Thymus (tissue), 11 donors: ENCODE data around the gene SIAH3. TPM values are rescaled to one million over a fixed set of nuclear protein-coding genes. Genes with fewer than 3 reads are reported as not detected.
"Not testable (repeated sequence)": the region's sequence is repeated elsewhere in the genome, so short reads cannot be mapped to it uniquely, and the experiment has no call there.

Source experiments
- DNase-seq, 9 donors: peaks; one replicate each; pipeline ENCODE4 v3.0.0-alpha.2; 2013; ENCODE audit warnings: low spot score in 9 of 9, low read depth in 6 of 9, missing footprints in 1 of 9
- H3K27ac ChIP-seq, 2 donors: one replicate each; pipeline ENCODE4 v1.5.1; 2013; ENCODE audit warnings: control low read depth in 1 of 2, low read depth in 1 of 2, low read length in 1 of 2, mild to moderate bottlenecking in 1 of 2, moderate library complexity in 1 of 2
- H3K27me3 ChIP-seq, 2 donors: one replicate each; pipeline ENCODE4 v1.5.1; 2013; ENCODE audit warnings: low read length in 1 of 2; ENCODE audit not compliant: control insufficient read depth in 2 of 2, insufficient read depth in 1 of 2
- H3K36me3 ChIP-seq, 2 donors: one replicate each; pipeline ENCODE4 v1.5.1; 2013; ENCODE audit warnings: low read length in 1 of 2, mild to moderate bottlenecking in 1 of 2, moderate library complexity in 1 of 2; ENCODE audit not compliant: control insufficient read depth in 2 of 2, insufficient read depth in 2 of 2
- H3K4me1 ChIP-seq, 2 donors: one replicate each; pipeline ENCODE4 v1.5.1; 2013; ENCODE audit warnings: low read length in 2 of 2; ENCODE audit not compliant: control insufficient read depth in 2 of 2, insufficient read depth in 2 of 2
- H3K4me3 ChIP-seq, 2 donors: one replicate each; pipeline ENCODE4 v1.5.1; 2013; ENCODE audit warnings: low read length in 2 of 2, control low read depth in 1 of 2, mild to moderate bottlenecking in 1 of 2
- H3K9me3 ChIP-seq, 2 donors: one replicate each; pipeline ENCODE4 v1.5.1; 2013; ENCODE audit warnings: low read length in 1 of 2, mild to moderate bottlenecking in 1 of 2; ENCODE audit not compliant: control insufficient read depth in 2 of 2, insufficient read depth in 1 of 2
- WGBS: extraction: QIAGEN DNeasy Blood & Tissue Kit; methylation state at CpG from one replicate; pipeline ENCODE4 v1.1.7; 2013; 5-methylcytosine and 5-hydroxymethylcytosine counted together
- polyA plus RNA-seq: library from polyadenylated mRNA; stranded (reverse); fragments of 200-250 nt; gene quantifications from one replicate; pipeline ENCODE4 v1.2.3, GENCODE V29; 2013
- total RNA-seq: library from RNA; stranded (reverse); fragments of 120-200 nt; gene quantifications from one replicate; pipeline ENCODE4 v1.2.4, GENCODE V29; 2013
- donor health status: healthy.

SIAH3 gene
- total and polyA plus RNA-seq, 2 donors, result 0.07 to 0.14 TPM

DNA sequence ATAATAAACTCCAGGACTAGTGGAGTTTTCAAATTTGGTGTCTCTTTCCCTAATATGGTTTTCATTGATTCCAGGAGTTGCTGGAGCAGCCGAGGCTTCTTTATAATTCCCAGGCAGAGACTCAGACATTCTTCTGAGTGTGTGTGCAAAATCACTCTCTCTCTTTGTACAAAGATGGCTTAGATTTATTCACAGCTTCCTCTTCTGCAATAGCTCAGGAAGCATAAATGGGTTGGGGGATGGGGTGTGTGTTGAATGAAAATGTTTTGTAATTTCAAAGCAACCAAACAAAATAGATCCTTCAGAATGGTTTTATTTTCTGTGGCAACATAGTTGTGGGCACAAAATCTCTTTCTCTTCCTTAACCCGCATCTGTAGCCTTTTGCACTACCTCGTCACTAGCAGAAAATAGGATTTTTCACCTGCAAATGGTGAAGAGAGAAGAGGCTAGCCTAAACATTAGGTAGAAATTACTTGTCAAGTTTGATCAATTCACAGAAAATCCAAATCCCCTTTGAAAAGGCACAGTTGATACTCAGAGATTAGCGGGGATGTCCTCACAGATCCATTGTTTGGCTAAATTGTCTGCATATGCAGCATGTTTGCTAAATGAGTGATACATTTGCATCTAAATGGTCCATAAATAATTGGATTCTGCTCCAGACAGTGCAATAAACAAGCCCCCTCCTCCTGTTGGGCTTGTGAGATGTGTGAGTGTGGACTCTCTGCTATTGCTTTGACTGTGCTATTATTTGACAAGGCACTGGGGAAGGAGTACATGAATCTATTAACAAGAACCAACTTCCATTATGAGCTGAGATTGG, 82.7 kb downstream of the SIAH3 start:
- no peak overlapping the region for H3K27ac ChIP-seq
- no peaks in the 10 kb centered on the region for H3K9me3 ChIP-seq
- H3K36me3 ChIP-seq, result no peaks in the 10 kb centered on the region
- H3K4me3 ChIP-seq, result no peak overlapping the region
- DNase-seq, result peak in 2 of 9 donors; percentile 2 to 24
- WGBS, result 39% methylated on average over 4 of the region's 4 CpGs
- no peaks in the 10 kb centered on the region for H3K4me1 ChIP-seq
- no peaks in the 10 kb centered on the region for H3K27me3 ChIP-seq

DNA sequence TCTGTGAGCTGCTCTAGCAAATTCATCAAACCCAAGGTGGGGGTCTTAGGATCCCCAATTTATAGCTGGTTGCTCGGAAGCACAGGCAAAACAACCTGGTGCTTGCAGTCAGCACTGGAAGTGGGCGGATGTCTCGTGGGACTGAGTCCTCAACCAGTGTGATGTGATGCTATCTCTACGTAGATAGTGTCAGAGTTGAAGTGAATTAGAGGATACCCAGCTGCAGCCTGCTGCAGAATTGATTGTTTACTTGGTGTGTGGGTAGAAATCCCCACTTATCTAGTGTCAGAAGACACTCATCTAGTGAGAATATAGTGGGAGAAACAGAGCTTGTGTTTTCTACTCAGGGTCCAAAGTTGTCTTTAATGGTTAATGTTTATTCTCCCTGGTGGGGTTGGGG, 86.1 kb downstream of the SIAH3 start:
- no peaks in the 10 kb centered on the region for H3K27me3 ChIP-seq
- H3K9me3 ChIP-seq, result no peaks in the 10 kb centered on the region
- H3K4me3 ChIP-seq, result no peak overlapping the region
- WGBS, result 93% methylated on average over 4 of the region's 4 CpGs
- H3K27ac ChIP-seq, result no peak overlapping the region
- no peak for DNase-seq
- no peaks in the 10 kb centered on the region for H3K36me3 ChIP-seq
- no peaks in the 10 kb centered on the region for H3K4me1 ChIP-seq

DNA sequence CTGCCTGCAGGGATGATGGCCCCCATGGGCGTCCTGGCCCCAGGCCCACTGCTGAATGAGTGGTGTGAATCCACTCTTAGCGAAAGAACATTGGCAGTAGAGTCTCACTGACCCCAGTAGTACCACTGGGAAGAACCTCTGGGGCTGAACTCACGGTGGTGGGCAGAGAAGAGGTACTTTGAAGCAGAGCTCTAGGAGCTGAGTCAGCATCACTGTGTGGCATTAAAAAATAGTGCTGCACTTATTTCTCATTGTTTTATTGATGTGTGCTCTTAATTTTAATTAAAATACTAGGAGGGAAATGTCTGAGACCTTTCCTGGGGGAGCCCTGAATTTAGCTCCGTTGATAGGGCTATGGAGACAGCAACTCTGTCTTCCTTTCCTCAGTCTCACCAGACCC, 88.1 kb downstream of the SIAH3 start:
- Histone ChIP-seq H3K9me3 (no peaks in the 10 kb centered on the region), H3K36me3 (no peaks in the 10 kb centered on the region), H3K27me3 (no peaks in the 10 kb centered on the region), H3K4me1 (no peaks in the 10 kb centered on the region), H3K4me3 (no peak overlapping the region), H3K27ac (no peak overlapping the region)
- WGBS, result 92% methylated on average over 4 of the region's 4 CpGs
- DNase-seq, result no peak

DNA sequence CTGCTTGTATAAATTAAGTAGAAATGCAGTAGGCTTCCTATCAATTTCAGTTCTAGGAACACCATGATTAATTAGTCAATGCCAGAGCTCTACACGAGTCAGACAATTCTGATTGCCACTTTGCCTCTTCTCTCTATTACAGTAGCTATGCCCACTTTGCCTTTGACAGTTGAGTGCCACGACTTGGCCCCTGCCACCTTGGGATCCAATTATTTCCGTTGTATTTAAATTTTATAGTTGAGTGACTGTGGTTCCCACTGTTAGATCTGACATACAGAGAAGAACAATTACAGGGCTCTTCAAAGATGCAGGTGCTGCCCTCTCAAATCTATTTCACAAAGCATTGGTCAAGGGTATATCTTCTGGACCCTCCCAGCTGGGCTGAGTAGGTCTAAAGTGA, 94.0 kb downstream of the SIAH3 start:
- H3K4me3 ChIP-seq, H3K36me3 ChIP-seq, H3K4me1 ChIP-seq, H3K27ac ChIP-seq, H3K27me3 ChIP-seq, DNase-seq, H3K9me3 ChIP-seq: not testable (repeated sequence)
- WGBS, result 89% methylated on average over 3 of the region's 3 CpGs

DNA sequence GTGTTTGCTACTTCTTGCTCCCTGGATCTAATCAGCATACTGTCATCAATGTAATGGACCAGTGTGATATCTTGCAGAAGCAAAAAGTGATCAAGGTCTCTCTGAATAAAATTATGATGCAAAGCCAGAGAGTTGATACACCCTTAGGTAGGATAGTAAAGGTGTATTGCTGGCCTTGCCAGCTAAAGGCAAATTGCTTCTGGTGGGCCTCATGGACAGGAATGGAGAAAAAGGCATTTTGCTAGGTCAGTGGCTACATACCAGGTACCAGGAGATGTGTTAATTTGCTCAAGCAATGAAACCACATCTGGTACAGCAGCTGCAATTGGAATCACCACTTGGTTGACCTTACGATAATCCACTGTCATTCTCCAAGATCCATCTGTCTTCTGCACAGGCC, 95.1 kb downstream of the SIAH3 start:
- H3K27me3 ChIP-seq, result not testable (repeated sequence)

DNA sequence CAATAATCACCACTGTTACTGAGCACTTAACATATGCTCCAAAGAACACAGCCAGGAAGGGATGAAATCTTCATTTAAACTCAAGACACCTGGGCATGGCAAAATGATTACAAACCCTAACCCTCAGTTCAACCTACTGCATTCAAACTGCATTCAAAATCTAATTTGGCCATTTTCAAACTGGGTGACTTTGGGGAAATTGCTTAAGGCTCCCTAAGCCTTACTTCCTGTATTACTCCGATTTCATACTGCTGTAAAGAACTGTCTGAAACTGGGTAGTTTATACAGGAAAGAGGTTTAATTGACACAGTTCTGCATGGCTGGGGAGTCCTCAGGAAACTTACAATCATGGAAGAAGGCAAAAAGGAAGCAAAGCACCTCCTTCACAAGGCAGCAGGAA, 99.0 kb downstream of the SIAH3 start:
- Histone ChIP-seq H3K27me3 (no peaks in the 10 kb centered on the region), H3K36me3 (no peaks in the 10 kb centered on the region), H3K4me3 (no peak overlapping the region), H3K9me3 (no peaks in the 10 kb centered on the region), H3K4me1 (no peaks in the 10 kb centered on the region), H3K27ac (no peak overlapping the region)
- no peak for DNase-seq
- WGBS, result 82% methylated on average over 1 of the region's 1 CpG

More for the DNA sequence above, 95.1 kb downstream of the SIAH3 start:
- not testable (repeated sequence) for H3K27ac ChIP-seq, H3K9me3 ChIP-seq, DNase-seq, H3K4me3 ChIP-seq, H3K36me3 ChIP-seq, H3K4me1 ChIP-seq
- 97% methylated on average over 1 of the region's 1 CpG for WGBS

DNA sequence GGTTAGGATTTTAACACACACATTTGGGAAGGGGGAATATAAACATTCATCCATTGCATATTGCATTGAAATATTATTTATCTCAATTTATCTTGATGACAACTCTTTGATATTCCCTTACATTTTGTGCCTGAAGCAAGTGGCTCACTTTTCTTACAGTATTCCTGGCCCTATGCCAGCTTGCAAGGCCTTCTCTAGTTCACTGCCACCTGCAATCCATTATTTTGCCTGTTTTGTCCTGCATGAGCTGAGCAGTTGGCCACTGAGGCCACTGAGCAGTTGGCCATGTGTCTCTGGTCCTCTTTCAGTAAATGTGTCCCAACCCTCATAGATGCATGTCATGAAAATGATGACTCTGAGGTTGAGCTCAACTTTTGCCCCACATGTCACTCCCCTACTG, 99.7 kb downstream of the SIAH3 start:
- DNase-seq, result no peak
- no peak overlapping the region for H3K4me3 ChIP-seq
- H3K9me3 ChIP-seq, result no peaks in the 10 kb centered on the region
- H3K27ac ChIP-seq, result no peak overlapping the region
- H3K4me1 ChIP-seq, result no peaks in the 10 kb centered on the region
- no peaks in the 10 kb centered on the region for H3K27me3 ChIP-seq
- no peaks in the 10 kb centered on the region for H3K36me3 ChIP-seq

DNA sequence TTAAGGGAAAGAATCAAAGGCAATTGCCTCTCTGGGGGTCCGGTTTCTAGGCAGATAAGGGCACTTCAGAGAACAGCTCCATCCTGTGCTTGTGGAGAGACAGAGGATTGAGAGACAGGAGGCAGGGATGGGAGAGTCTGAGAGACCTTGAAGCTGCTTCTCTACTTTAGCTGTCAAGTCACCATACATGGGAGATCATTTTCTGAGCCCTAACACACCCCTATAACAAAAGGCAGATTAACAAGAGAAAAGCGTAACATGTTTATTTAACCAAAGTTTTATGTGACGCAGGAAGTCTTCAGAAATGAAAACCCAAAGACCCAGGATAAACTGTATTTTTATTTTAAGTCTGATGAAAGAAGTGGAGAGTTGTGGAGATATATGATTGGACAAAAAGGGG, 101.0 kb downstream of the SIAH3 start:
- 96% methylated on average over 3 of the region's 3 CpGs for WGBS
- Histone ChIP-seq H3K27me3 (no peaks in the 10 kb centered on the region), H3K27ac (no peak overlapping the region), H3K4me3 (no peak overlapping the region), H3K36me3 (no peaks in the 10 kb centered on the region), H3K9me3 (no peaks in the 10 kb centered on the region), H3K4me1 (no peaks in the 10 kb centered on the region)
- DNase-seq, result no peak

DNA sequence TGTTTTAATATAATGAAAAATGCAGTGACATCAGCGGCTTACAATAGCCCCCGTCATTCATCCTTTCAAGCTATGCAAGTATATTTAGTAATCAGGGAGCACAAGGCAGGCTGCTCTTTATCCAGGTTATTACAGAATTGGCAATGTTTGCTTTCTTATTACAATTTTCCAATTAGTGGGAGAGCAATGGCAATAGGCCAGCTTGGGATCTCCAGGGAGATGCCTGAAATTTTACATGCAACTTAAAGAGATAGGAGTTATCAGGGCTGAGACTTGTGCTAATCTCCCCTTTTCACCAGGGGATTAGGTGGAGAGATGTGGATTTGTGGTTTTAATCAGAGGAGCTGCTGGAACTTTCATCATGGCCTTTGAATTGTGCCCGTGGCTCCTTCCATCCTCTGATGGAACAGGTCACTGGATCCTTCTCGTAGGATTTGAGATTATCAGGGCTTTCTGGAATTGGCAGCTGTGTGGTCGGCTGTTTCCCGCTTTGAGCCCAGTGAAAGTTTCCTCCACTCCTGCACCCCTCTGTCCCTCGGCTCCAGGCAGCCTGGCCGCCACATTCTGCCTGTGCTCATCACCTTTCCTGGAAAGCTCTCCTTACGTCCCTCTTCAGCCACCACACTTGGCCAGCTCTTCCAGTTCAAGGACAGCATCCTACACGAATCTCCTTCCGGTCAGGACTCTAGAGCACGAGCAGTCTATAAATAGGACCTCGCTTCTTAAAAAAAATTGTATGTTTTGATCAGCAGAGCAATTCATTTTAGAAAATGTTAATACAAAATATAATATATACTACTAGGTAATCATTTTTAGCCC, 102.4 kb downstream of the SIAH3 start:
- Histone ChIP-seq H3K27me3 (no peaks in the 10 kb centered on the region), H3K27ac (no peak overlapping the region), H3K4me3 (no peak overlapping the region), H3K4me1 (no peaks in the 10 kb centered on the region), H3K36me3 (no peaks in the 10 kb centered on the region), H3K9me3 (no peaks in the 10 kb centered on the region)
- WGBS, result 94% methylated on average over 13 of the region's 13 CpGs
- no peak for DNase-seq
